ENCODE measurements around the gene ENAH. TPM values are rescaled to one million over a fixed set of nuclear protein-coding genes. Genes with fewer than 3 reads are reported as not detected.

The ENAH gene
- total RNA-seq, 1 donor from 2014 or later, result 749 TPM

GRCh38 chr1:225441314-225442122 lies 211.4 kb downstream of the ENAH start:
- Mint-ChIP-seq H3K27me3 (ENCODE audit: low read depth, unreplicated experiment) (peaks cover 10% of the 10 kb centered on the region), H3K9me3 (ENCODE audit: unreplicated experiment) (peaks cover 4% of the 10 kb centered on the region), H3K36me3 (ENCODE audit: low read depth, unreplicated experiment) (no peaks in the 10 kb centered on the region), H3K4me1 (ENCODE audit: low read depth, unreplicated experiment) (no peaks in the 10 kb centered on the region), H3K27ac (ENCODE audit: unreplicated experiment) (no peak overlapping the region), H3K4me3 (ENCODE audit: unreplicated experiment) (no peak overlapping the region)
- H3K4me2 ChIP-seq (ENCODE audit: low read length), result no peak overlapping the region
- H3K4me3 ChIP-seq (ENCODE audit: insufficient read depth, low read depth, low read length), result no peak overlapping the region
- H3K36me3 ChIP-seq (ENCODE audit: insufficient read depth, low read length), result no peaks in the 10 kb centered on the region
- no peak overlapping the region for H3K27ac ChIP-seq (ENCODE audit: low read depth, low read length)
- no peaks in the 10 kb centered on the region for H3K79me2 ChIP-seq (ENCODE audit: insufficient read depth, low read length)
- TF ChIP-seq EZH2 (IDR thresholded peaks at IDR 0.05; ENCODE audit: insufficient read depth, low read length) (no peak), CTCF (IDR thresholded peaks at IDR 0.05; ENCODE audit: insufficient read depth, low read depth, low read length) (peak; percentile 24)
- H3K4me1 ChIP-seq (ENCODE audit: insufficient read depth, low read length), result peaks cover 19% of the 10 kb centered on the region
- no peaks in the 10 kb centered on the region for H3K9me3 ChIP-seq (ENCODE audit: insufficient read depth, low read depth, low read length)
- FAIRE-seq, result no peak
- no peak overlapping the region for H3K9ac ChIP-seq (ENCODE audit: low read length)
- H4K20me1 ChIP-seq (ENCODE audit: insufficient read depth, low read length), result no peaks in the 10 kb centered on the region
- DNase-seq (ENCODE audit: low read depth), result no peak
- H3K27me3 ChIP-seq (ENCODE audit: insufficient read depth, low read length), result peaks cover 4% of the 10 kb centered on the region
- H2AFZ ChIP-seq (ENCODE audit: low read depth, low read length), result no peak overlapping the region

GRCh38 chr1:225440380-225441221 lies 212.3 kb downstream of the ENAH start:
- no peak overlapping the region for H2AFZ ChIP-seq (ENCODE audit: low read depth, low read length)
- H3K27ac ChIP-seq (ENCODE audit: low read depth, low read length), result no peak overlapping the region
- Mint-ChIP-seq H3K4me1 (ENCODE audit: low read depth, unreplicated experiment) (peaks cover 2% of the 10 kb centered on the region), H3K4me3 (ENCODE audit: unreplicated experiment) (no peak overlapping the region), H3K27ac (ENCODE audit: unreplicated experiment) (no peak overlapping the region), H3K9me3 (ENCODE audit: unreplicated experiment) (peaks cover 4% of the 10 kb centered on the region), H3K27me3 (ENCODE audit: low read depth, unreplicated experiment) (peaks cover 7% of the 10 kb centered on the region), H3K36me3 (ENCODE audit: low read depth, unreplicated experiment) (no peaks in the 10 kb centered on the region)
- peaks cover 13% of the 10 kb centered on the region for H3K4me1 ChIP-seq (ENCODE audit: insufficient read depth, low read length)
- H3K36me3 ChIP-seq (ENCODE audit: insufficient read depth, low read length), result no peaks in the 10 kb centered on the region
- H3K4me2 ChIP-seq (ENCODE audit: low read length), result no peak overlapping the region
- H4K20me1 ChIP-seq (ENCODE audit: insufficient read depth, low read length), result no peaks in the 10 kb centered on the region
- H3K4me3 ChIP-seq (ENCODE audit: insufficient read depth, low read depth, low read length), result no peak overlapping the region
- peaks cover 6% of the 10 kb centered on the region for H3K27me3 ChIP-seq (ENCODE audit: insufficient read depth, low read length)
- H3K9ac ChIP-seq (ENCODE audit: low read length), result no peak overlapping the region
- FAIRE-seq (no peak), DNase-seq (ENCODE audit: low read depth) (no peak)
- TF ChIP-seq EZH2 (IDR thresholded peaks at IDR 0.05; ENCODE audit: insufficient read depth, low read length) (no peak), CTCF (IDR thresholded peaks at IDR 0.05; ENCODE audit: insufficient read depth, low read depth, low read length) (no peak)
- H3K9me3 ChIP-seq (ENCODE audit: insufficient read depth, low read depth, low read length), result no peaks in the 10 kb centered on the region
- no peaks in the 10 kb centered on the region for H3K79me2 ChIP-seq (ENCODE audit: insufficient read depth, low read length)
